ENCODE measurements around the gene PPWD1. TPM values are rescaled to one million over a fixed set of nuclear protein-coding genes. Genes with fewer than 3 reads are reported as not detected.
"Not testable (repeated sequence)": the region's sequence is repeated elsewhere in the genome, so short reads cannot be mapped to it uniquely, and the experiment has no call there.

The PPWD1 gene
- total RNA-seq, 4 donors from 2014 or later: 9.0 to 52.1 (median 39.2) TPM

- H3K9me3 ChIP-seq: no peaks in the 10 kb centered on the region
- H3K27ac ChIP-seq: no peak overlapping the region
- in situ Hi-C loops (cut with MboI; ENCODE audit: low pct_ligation_motif_present in 1 of 4, low pct_unique_long_range_greater_than_20kb in 1 of 4, low sequenced_read_pairs in 3 of 4): no loop called here
- no peak for DNase-seq
- H3K4me3 ChIP-seq: no peak overlapping the region
- H3K36me3 ChIP-seq: peaks cover 0 to 20% (median 5%) of the 10 kb centered on the region in 4 donors
- no peak for TF ChIP-seq EP300 (IDR thresholded peaks at IDR 0.05; ENCODE audit: low read depth)
- TF ChIP-seq POLR2A (IDR thresholded peaks at IDR 0.05): no peak
- TF ChIP-seq POLR2AphosphoS5 (IDR thresholded peaks at IDR 0.05): no peak
- TF ChIP-seq CTCF (IDR thresholded peaks at IDR 0.05): no peak
- 75 to 83% methylated on average over 5 of the region's 5 CpGs for WGBS, 2 donors (ENCODE audit: low coverage in 1 of 2)
- no peaks in the 10 kb centered on the region for H3K27me3 ChIP-seq
- intact Hi-C loops (cut with DNase I; ENCODE audit: low total_unique reads): no loop called here
- H3K4me1 ChIP-seq: peaks cover 0 to 35% (median 26%) of the 10 kb centered on the region in 4 donors
Measured at GRCh38 chr5:65566505-65566904, 3.4 kb downstream of the PPWD1 start.

DNA sequence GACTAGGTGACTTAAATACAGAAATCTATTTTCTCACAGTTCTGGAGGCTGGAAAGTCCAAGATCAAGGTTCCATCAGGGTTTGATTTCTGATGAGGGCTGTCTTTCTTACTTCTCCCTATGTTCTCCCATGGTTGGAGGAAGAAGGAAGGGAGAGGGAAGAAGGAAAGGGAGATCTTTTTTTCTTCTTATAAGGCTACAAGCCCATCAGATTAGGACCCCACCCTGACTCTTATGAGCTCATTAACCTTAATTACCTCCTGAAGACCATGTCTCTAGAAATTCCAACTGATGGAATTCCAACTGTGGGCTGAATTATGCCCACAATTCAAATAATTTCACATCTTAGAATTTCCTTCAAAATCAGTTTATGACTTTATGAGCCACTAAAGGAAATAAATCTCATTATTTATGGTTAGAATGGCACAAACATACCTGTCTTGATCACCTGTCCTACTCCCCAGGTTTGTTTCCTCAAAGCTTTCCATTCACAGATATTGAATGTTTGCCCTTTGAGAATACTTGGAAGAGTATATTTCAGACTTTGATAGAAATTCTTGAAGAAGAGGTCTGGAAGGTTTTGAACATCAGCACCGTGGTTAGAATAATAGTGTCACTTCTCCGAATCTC lies 7.6 kb downstream of the PPWD1 start:
- intact Hi-C loops (cut with DNase I; ENCODE audit: low total_unique reads) (no loop called here), in situ Hi-C loops (cut with MboI; ENCODE audit: low pct_ligation_motif_present in 1 of 4, low pct_unique_long_range_greater_than_20kb in 1 of 4, low sequenced_read_pairs in 3 of 4) (no loop called here)
- Histone ChIP-seq H3K4me3 (no peak overlapping the region), H3K4me1 (peaks cover 0 to 8% (median 2%) of the 10 kb centered on the region in 4 donors), H3K27me3 (no peaks in the 10 kb centered on the region), H3K36me3 (peaks cover 0 to 26% (median 11%) of the 10 kb centered on the region in 4 donors), H3K9me3 (no peaks in the 10 kb centered on the region), H3K27ac (no peak overlapping the region)
- no peak for DNase-seq
- 92 to 94% methylated on average over 2 of the region's 2 CpGs for WGBS, 2 donors (ENCODE audit: low coverage in 1 of 2)
- no peak for TF ChIP-seq POLR2AphosphoS5 (IDR thresholded peaks at IDR 0.05)
- TF ChIP-seq CTCF (IDR thresholded peaks at IDR 0.05): no peak
- no peak for TF ChIP-seq EP300 (IDR thresholded peaks at IDR 0.05; ENCODE audit: low read depth)
- TF ChIP-seq POLR2A (IDR thresholded peaks at IDR 0.05): no peak

DNA sequence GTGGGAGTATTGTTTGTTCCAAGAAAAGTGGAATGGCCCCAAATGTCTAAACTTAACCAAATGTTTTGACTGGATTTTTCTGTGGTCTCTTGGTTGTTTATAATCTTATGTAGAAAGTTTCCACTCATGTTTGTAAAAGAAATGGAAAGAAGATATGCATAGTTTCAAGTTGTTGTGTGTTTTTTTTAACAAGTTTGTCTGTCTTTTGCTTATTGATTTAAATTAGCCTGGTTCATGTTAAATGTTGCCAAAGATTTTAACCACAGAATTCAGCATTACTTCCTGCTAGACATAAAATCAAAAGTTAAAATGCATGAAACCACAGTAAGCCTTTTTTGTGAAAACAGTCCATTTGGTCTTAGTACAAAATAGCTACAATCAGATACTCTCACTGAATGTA lies 14.0 kb downstream of the PPWD1 start:
- in situ Hi-C loops (cut with MboI; ENCODE audit: low pct_ligation_motif_present in 1 of 4, low pct_unique_long_range_greater_than_20kb in 1 of 4, low sequenced_read_pairs in 3 of 4) (no loop called here), intact Hi-C loops (cut with DNase I; ENCODE audit: low total_unique reads) (no loop called here)
- Histone ChIP-seq H3K4me3 (no peak overlapping the region), H3K36me3 (peaks cover 0 to 21% (median 3%) of the 10 kb centered on the region in 4 donors), H3K27me3 (no peaks in the 10 kb centered on the region), H3K27ac (no peak overlapping the region), H3K4me1 (no peaks in the 10 kb centered on the region), H3K9me3 (no peaks in the 10 kb centered on the region)
- no peak for DNase-seq
- TF ChIP-seq POLR2A (IDR thresholded peaks at IDR 0.05) (no peak), CTCF (IDR thresholded peaks at IDR 0.05) (no peak), POLR2AphosphoS5 (IDR thresholded peaks at IDR 0.05) (no peak), EP300 (IDR thresholded peaks at IDR 0.05; ENCODE audit: low read depth) (no peak)

DNA sequence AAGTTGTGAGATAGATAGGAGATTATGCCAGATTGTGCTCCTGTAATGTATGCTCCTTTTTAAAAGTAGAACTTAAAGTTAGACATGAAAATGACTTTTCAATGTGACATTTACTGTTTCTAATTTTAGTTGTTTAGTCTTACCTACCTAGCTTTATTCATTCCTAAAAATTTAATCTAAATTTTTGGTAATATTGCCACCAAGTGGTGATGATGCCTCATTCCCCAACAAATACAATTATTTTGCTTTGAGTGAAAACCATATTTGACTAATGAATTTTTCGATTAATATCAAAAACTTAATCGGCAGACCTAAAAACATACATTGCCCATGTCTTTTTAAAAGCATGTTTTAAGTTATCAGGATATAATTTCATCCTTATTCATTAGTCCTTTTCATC lies 25.6 kb downstream of the PPWD1 start:
- Histone ChIP-seq H3K9me3 (no peaks in the 10 kb centered on the region), H3K27me3 (no peaks in the 10 kb centered on the region), H3K4me3 (no peak overlapping the region), H3K36me3 (peaks cover 0 to 63% (median 16%) of the 10 kb centered on the region in 4 donors), H3K4me1 (no peaks in the 10 kb centered on the region), H3K27ac (no peak overlapping the region)
- no peak for DNase-seq
- intact Hi-C loops (cut with DNase I; ENCODE audit: low total_unique reads) (no loop called here), in situ Hi-C loops (cut with MboI; ENCODE audit: low pct_ligation_motif_present in 1 of 4, low pct_unique_long_range_greater_than_20kb in 1 of 4, low sequenced_read_pairs in 3 of 4) (no loop called here)
- WGBS, 2 donors (ENCODE audit: low coverage in 1 of 2): 91 to 100% methylated on average over 2 of the region's 2 CpGs
- TF ChIP-seq EP300 (IDR thresholded peaks at IDR 0.05; ENCODE audit: low read depth) (no peak), CTCF (IDR thresholded peaks at IDR 0.05) (no peak), POLR2A (IDR thresholded peaks at IDR 0.05) (no peak), POLR2AphosphoS5 (IDR thresholded peaks at IDR 0.05) (no peak)

DNA sequence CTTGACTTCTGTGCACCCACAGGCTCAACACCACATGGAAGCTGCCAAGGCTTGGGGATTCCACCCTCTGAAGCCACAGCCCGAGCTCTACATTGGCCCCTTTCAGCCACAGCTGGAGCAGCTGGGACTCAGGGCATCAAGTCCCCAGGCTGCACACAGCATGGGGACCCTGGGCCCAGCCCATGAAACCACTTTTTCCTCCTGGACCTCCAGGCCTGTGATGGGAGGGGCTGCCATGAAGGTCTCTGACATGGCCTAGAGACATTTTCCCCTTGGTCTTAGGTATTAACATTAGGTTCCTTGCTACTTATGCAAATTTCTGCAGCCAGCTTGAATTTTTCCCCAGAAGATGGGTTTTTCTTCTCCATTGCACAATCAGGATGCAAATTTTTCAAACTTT lies 38.7 kb downstream of the PPWD1 start:
- H3K27ac ChIP-seq; intact Hi-C loops (cut with DNase I; ENCODE audit: low total_unique reads); DNase-seq; H3K27me3 ChIP-seq; H3K4me3 ChIP-seq; in situ Hi-C loops (cut with MboI; ENCODE audit: low pct_ligation_motif_present in 1 of 4, low pct_unique_long_range_greater_than_20kb in 1 of 4, low sequenced_read_pairs in 3 of 4); H3K4me1 ChIP-seq; H3K9me3 ChIP-seq: not testable (repeated sequence)
- H3K36me3 ChIP-seq: peaks cover 0 to 48% (median 18%) of the 10 kb centered on the region in 4 donors
- WGBS, 2 donors (ENCODE audit: low coverage in 1 of 2): 100% methylated on average over 1 of the region's 1 CpG; no CpG with 5 or more reads in 1 of the 2 donors

Measured in transverse colon (tissue), 4 donors.